GM12801 (cell line): Measurements from ENCODE around the gene SENP6.

Source experiments
- CTCF ChIP-seq: IDR thresholded peaks from one replicate; pipeline ENCODE4 v1.5.1; 2011; ENCODE audit warnings: control low read depth; ENCODE audit not compliant: insufficient read length; ENCODE audit errors: extremely low read depth

Gene SENP6

GRCh38 chr6:75602246-75603105 lies 796 bp downstream of the SENP6 start:
- TF ChIP-seq CTCF = no peak

- TF ChIP-seq CTCF = no peak
Measured at GRCh38 chr6:75603106-75603420, 1.4 kb downstream of the SENP6 start.

- no peak for TF ChIP-seq CTCF
Measured at GRCh38 chr6:75604294-75604693, 2.6 kb downstream of the SENP6 start.

- TF ChIP-seq CTCF = no peak
Measured at GRCh38 chr6:75605635-75606034, 4.0 kb downstream of the SENP6 start.

GRCh38 chr6:75608304-75608703 lies 6.6 kb downstream of the SENP6 start:
- TF ChIP-seq CTCF = no peak

GRCh38 chr6:75608956-75609533 lies 7.4 kb downstream of the SENP6 start:
- TF ChIP-seq CTCF = no peak

GRCh38 chr6:75609639-75610590 lies 8.2 kb downstream of the SENP6 start:
- no peak for TF ChIP-seq CTCF
